Spleen (tissue), 11 donors: ENCODE data around the gene NR2F1-AS1. TPM values are rescaled to one million over a fixed set of nuclear protein-coding genes. Genes with fewer than 3 reads are reported as not detected.

Experiments
- DNase-seq: peaks from one replicate; pipeline ENCODE4 v3.0.0-alpha.2; 2020
- H3K27ac ChIP-seq, 8 donors: fragments of 200-600 bp; sonication (generic) in 7 of 8; 1 replicate in 4 of 8; 2 replicates in 4 of 8; pipeline versions ENCODE4 v1.5.0 to v1.8.0; 2016 to 2021; ENCODE audit warnings: inconsistent platforms in 4 of 8, mild to moderate bottlenecking in 4 of 8, moderate library complexity in 1 of 8
- H3K27me3 ChIP-seq, 7 donors: fragments of 200-600 bp; sonication (generic) in 6 of 7; replicated peaks in 1 of 7; 1 replicate in 4 of 7; 2 replicates in 3 of 7; pipeline versions ENCODE4 v1.5.0 to v1.8.0; 2016 to 2021; ENCODE audit warnings: inconsistent platforms in 3 of 7, mild to moderate bottlenecking in 1 of 7
- H3K36me3 ChIP-seq, 6 donors: fragments of 200-600 bp; sonication (generic) in 5 of 6; 1 replicate in 4 of 6; 2 replicates in 2 of 6; pipeline versions ENCODE4 v1.5.0 to v1.8.0; 2016 to 2021; ENCODE audit warnings: inconsistent platforms in 2 of 6
- H3K4me1 ChIP-seq, 6 donors: fragments of 200-600 bp; sonication (generic) in 5 of 6; 1 replicate in 3 of 6; 2 replicates in 3 of 6; pipeline versions ENCODE4 v1.5.0 to v1.8.0; 2016 to 2021; ENCODE audit warnings: inconsistent platforms in 3 of 6
- H3K4me3 ChIP-seq, 8 donors: fragments of 200-600 bp; sonication (generic) in 7 of 8; 1 replicate in 4 of 8; 2 replicates in 4 of 8; pipeline versions ENCODE4 v1.5.0 to v1.8.0; 2016 to 2021; ENCODE audit warnings: inconsistent platforms in 4 of 8, mild to moderate bottlenecking in 4 of 8, moderate library complexity in 2 of 8
- H3K9me3 ChIP-seq, 8 donors: fragments of 200-600 bp; sonication (generic) in 7 of 8; 1 replicate in 4 of 8; 2 replicates in 4 of 8; pipeline versions ENCODE4 v1.5.0 to v1.8.0; 2016 to 2021; ENCODE audit warnings: inconsistent platforms in 4 of 8
- POLR2A ChIP-seq, 3 donors: fragments of 450-650 bp; IDR thresholded peaks; one replicate each; pipeline ENCODE4 v1.5.1; 2017; ENCODE audit warnings: antibody characterized with exemption in 3 of 3, mild to moderate bottlenecking in 1 of 3
- POLR2AphosphoS5 ChIP-seq, 3 donors: sonication (generic); formaldehyde crosslinking; IDR thresholded peaks; one replicate each; pipeline ENCODE4 v1.5.1; 2017; ENCODE audit warnings: antibody characterized with exemption in 3 of 3
- WGBS, 5 donors: extraction: QIAGEN DNeasy Blood & Tissue Kit in 3 of 5; methylation state at CpG; one replicate each; pipeline versions ENCODE4 v1.1.5 to v1.1.7; 2013 to 2018; 5-methylcytosine and 5-hydroxymethylcytosine counted together
- intact Hi-C: fragments of 100-400 bp; cut with DNase I; formaldehyde crosslinking; loops from one replicate; pipeline ENCODE4 v1.15.0; 2023; ENCODE audit warnings: low total_unique reads
- polyA plus RNA-seq, 3 donors: library from polyadenylated mRNA; stranded (reverse); fragments of 200-250 nt; gene quantifications; one replicate each; pipeline ENCODE4 v1.2.1, GENCODE V29; 2013
- total RNA-seq, 7 donors: library from RNA; depleted of rRNA in 3 of 7; stranded (reverse); fragments of >200 nt in 3 of 7; fragmentation: NEBNext Ultra II Directional in 4 of 7; extraction: Animal tissue kit (Norgen Biotek cat#: 25700) in 4 of 7; gene quantifications; one replicate each; pipeline versions ENCODE4 v1.1.0 to v1.2.1, GENCODE V29; 2016 to 2021
- TF ChIP-seq, protein P1 (sequence below), 11 experiments: fragments of 200-600 bp in 7 of 11; fragments of 450-650 bp in 4 of 11; sonication (generic) in 4 of 11; IDR thresholded peaks in 8 of 11; conservative IDR thresholded peaks in 3 of 11; 1 replicate in 7 of 11; 2 replicates in 4 of 11; pipeline versions ENCODE4 v1.4.0 to v1.8.0; 2016 to 2021; ENCODE audit warnings: antibody characterized with exemption in 11 of 11, inconsistent platforms in 4 of 11, mild to moderate bottlenecking in 1 of 11
- donor health status: healthy with polysubstance abuse.
- donor health status: DM: no; HTN: no; CAD: no; lungs with moderate emphysema.
- donor health status: DM: no; HTN: no; CAD: no.
- donor health status: Bipolar disorder and iron deficiency.
- donor health status: healthy.
- donor health status: DM: no; HTN: no; CAD: no.
- donor health status: DM: yes; HTN: yes; CAD: no.

The NR2F1-AS1 gene
- total and polyA plus RNA-seq, 10 donors = 5.9 to 21.6 (median 8.5) TPM

DNA sequence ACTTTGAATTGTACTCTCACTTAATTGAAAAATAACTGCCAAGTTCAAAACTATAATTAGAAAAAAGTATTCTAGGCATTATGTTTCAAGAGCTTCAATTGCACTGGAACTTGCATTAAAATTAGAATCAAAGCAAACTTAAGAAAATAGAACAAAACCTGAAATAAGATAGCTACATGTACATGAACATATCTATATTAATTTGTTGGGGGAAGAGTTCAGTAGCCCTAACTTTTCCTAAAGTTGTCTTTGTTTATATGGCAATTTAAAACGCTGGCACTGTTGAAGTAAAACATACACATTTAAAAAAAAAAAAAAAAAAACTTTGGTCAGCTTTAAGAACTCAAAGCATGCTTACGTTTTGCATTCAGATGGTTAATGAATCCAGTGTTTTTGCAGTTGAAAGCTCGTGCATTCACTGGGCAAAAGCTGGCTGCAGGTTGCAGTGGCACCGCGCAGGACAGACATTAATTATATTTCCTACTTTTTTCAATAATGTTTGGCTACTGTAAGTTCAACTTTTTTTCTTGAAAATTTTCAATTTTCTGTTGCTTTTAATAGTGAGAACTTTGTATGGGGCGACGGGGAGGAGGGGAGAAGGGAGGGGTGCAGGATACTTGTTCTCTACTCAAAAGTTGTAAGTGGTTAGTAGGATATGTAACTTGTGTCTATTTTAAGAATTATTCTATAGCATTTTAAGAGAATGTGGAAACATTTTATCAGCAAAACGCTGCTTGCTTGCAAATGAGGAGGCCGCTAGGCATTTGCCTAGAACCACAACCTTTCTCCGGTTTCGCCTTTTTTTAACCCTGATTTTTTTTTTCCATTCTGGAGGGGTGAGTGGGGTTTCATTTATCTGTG is 5.9 kb upstream of the NR2F1-AS1 start:
- Histone ChIP-seq H3K36me3 (peaks cover 0 to 6% (median 0%) of the 10 kb centered on the region in 6 donors), H3K27me3 (peaks cover 5 to 100% (median 57%) of the 10 kb centered on the region in 7 donors)
- intact Hi-C loops = no loop called here

DNA sequence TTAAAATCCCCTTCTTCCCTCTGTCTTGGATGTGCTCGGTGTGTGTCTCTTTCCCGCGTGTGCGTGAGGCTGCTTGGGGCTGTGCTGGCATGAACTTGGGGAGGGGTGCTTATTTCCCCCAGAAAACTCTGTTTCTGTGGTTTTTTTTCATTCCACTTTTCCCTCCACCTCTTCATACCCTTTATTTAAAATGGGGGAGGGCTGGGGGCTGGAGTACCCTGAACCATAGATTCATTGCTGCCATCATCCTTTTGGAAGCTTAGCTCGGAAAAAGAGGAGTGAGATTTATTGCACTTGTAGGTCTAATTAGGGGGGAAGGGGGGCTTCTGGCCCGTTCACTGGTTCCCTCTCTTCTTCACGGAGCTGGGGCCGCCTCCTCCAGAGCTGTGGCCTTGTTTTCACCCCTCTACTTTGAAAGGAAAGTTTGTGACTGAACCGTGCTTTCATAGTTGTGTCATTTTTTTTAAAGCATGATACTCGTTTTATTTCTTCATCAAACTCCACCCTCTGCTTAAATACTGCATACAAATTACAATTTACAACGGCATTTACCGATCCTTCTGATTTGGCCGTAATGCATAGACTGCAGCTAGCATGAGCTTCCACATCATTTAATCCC is 4.9 kb upstream of the NR2F1-AS1 start:
- Histone ChIP-seq H3K36me3 (peaks cover 0 to 6% (median 0%) of the 10 kb centered on the region in 6 donors), H3K4me1 (peaks cover 0 to 53% (median 29%) of the 10 kb centered on the region in 6 donors), H3K4me3 (peak overlapping the region in 7 of 8 donors; percentile 15 to 72 (median 56)), H3K27ac (peak overlapping the region in 3 of 8 donors; percentile 33 to 43 (median 34)), H3K27me3 (peaks cover 5 to 98% (median 62%) of the 10 kb centered on the region in 7 donors), H3K9me3 (peaks cover 0 to 9% (median 0%) of the 10 kb centered on the region in 8 donors)
- 14 to 23% (median 20%) methylated on average over 13 of the region's 13 CpGs for WGBS, 5 donors
- intact Hi-C loops = no loop called here
- TF ChIP-seq POLR2AphosphoS5 (IDR thresholded peaks at IDR 0.05) = no peak
- TF ChIP-seq, protein P1, sequence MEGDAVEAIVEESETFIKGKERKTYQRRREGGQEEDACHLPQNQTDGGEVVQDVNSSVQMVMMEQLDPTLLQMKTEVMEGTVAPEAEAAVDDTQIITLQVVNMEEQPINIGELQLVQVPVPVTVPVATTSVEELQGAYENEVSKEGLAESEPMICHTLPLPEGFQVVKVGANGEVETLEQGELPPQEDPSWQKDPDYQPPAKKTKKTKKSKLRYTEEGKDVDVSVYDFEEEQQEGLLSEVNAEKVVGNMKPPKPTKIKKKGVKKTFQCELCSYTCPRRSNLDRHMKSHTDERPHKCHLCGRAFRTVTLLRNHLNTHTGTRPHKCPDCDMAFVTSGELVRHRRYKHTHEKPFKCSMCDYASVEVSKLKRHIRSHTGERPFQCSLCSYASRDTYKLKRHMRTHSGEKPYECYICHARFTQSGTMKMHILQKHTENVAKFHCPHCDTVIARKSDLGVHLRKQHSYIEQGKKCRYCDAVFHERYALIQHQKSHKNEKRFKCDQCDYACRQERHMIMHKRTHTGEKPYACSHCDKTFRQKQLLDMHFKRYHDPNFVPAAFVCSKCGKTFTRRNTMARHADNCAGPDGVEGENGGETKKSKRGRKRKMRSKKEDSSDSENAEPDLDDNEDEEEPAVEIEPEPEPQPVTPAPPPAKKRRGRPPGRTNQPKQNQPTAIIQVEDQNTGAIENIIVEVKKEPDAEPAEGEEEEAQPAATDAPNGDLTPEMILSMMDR (IDR thresholded peaks at IDR 0.05 in 8 of 11, conservative IDR thresholded peaks at IDR 0.05 in 3 of 11) = no peak
- no peak for TF ChIP-seq POLR2A (IDR thresholded peaks at IDR 0.05)
- no peak for DNase-seq

More for the DNA sequence above, 5.9 kb upstream of the NR2F1-AS1 start:
- no peak for DNase-seq
- Histone ChIP-seq H3K27ac (no peak overlapping the region), H3K4me1 (peaks cover 0 to 46% (median 24%) of the 10 kb centered on the region in 6 donors), H3K4me3 (peak overlapping the region in 1 of 8 donors; percentile 60), H3K9me3 (peaks cover 0 to 9% (median 0%) of the 10 kb centered on the region in 8 donors)
- 35 to 47% (median 42%) methylated on average over 11 of the region's 11 CpGs for WGBS, 5 donors
- TF ChIP-seq POLR2A (IDR thresholded peaks at IDR 0.05) = no peak
- TF ChIP-seq, protein P1 (IDR thresholded peaks at IDR 0.05 in 8 of 11, conservative IDR thresholded peaks at IDR 0.05 in 3 of 11) = no peak
- TF ChIP-seq POLR2AphosphoS5 (IDR thresholded peaks at IDR 0.05) = no peak

DNA sequence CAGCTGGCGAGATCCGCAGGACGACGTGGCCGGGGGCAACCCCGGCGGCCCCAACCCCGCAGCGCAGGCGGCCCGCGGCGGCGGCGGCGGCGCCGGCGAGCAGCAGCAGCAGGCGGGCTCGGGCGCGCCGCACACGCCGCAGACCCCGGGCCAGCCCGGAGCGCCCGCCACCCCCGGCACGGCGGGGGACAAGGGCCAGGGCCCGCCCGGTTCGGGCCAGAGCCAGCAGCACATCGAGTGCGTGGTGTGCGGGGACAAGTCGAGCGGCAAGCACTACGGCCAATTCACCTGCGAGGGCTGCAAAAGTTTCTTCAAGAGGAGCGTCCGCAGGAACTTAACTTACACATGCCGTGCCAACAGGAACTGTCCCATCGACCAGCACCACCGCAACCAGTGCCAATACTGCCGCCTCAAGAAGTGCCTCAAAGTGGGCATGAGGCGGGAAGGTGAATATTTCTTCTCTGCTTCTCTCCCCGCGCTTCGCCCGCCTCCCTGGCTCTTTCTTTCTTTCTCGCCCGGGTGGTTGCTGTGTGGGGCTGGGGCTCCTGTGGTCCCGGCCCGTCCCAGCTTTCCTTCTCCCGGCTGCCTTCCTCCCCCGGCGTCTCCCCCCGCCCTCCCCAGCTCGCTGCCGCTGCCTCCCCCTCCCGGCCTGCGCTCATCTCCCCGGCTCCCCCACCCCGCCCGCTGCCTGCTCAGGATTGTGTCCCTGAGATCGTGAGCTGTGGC is 4.2 kb upstream of the NR2F1-AS1 start:
- H3K27me3 ChIP-seq = peaks cover 8 to 98% (median 69%) of the 10 kb centered on the region in 7 donors
- peak overlapping the region in 3 of 8 donors; percentile 34 to 84 (median 43) for H3K27ac ChIP-seq
- H3K36me3 ChIP-seq = peaks cover 0 to 6% (median 0%) of the 10 kb centered on the region in 6 donors
- no peak for DNase-seq
- intact Hi-C loops = no loop called here
- H3K4me1 ChIP-seq = peaks cover 2 to 59% (median 36%) of the 10 kb centered on the region in 6 donors
- TF ChIP-seq POLR2AphosphoS5 (IDR thresholded peaks at IDR 0.05) (no peak), POLR2A (IDR thresholded peaks at IDR 0.05) (no peak)
- TF ChIP-seq, protein P1 (IDR thresholded peaks at IDR 0.05 in 8 of 11, conservative IDR thresholded peaks at IDR 0.05 in 3 of 11) = no peak
- H3K4me3 ChIP-seq = peak overlapping the region; percentile 30 to 72 (median 50)
- peaks cover 0 to 9% (median 0%) of the 10 kb centered on the region in 8 donors for H3K9me3 ChIP-seq
- 1 to 4% (median 3%) methylated on average over 48 to 70 of the region's 70 CpGs for WGBS, 5 donors
